HAP-1 (cell line): Measurements from ENCODE around the gene CLASP1.
A peak's percentile ranks its signal among the peaks of the same experiment; 100 is the strongest.
"Not testable (repeated sequence)": the region's sequence is repeated elsewhere in the genome, so short reads cannot be mapped to it uniquely, and the experiment has no call there.

Experiments
- DNase-seq, 2 experiments: peaks; one replicate each; pipeline ENCODE4 v3.0.0-alpha.2; 2016 to 2020; ENCODE audit warnings: low spot score in 2 of 2
- H3K27me3 ChIP-seq: fragments of 250-450 bp; sonication (Bioruptor Pico); 2 replicates; pipeline ENCODE4 v1.5.1; 2020; ENCODE audit warnings: low read depth, mild to moderate bottlenecking, moderate library complexity
- H3K36me3 ChIP-seq: fragments of 250-450 bp; sonication (Bioruptor Pico); replicated peaks from 2 replicates; pipeline ENCODE4 v1.5.1; 2020; ENCODE audit warnings: mild to moderate bottlenecking
- H3K4me1 ChIP-seq: fragments of 250-450 bp; sonication (Bioruptor Pico); 2 replicates; pipeline ENCODE4 v1.5.1; 2020; ENCODE audit warnings: mild to moderate bottlenecking
- H3K4me3 ChIP-seq: fragments of 250-450 bp; sonication (Bioruptor Pico); 2 replicates; pipeline ENCODE4 v1.5.1; 2020; ENCODE audit warnings: mild to moderate bottlenecking, moderate library complexity
- H3K9me3 ChIP-seq: fragments of 250-450 bp; sonication (Bioruptor Pico); 2 replicates; pipeline ENCODE4 v1.5.1; 2020; ENCODE audit warnings: mild to moderate bottlenecking, moderate library complexity
- in situ Hi-C: fragments of 300-500 bp; cut with MboI; formaldehyde crosslinking; loops from 3 replicates; pipeline ENCODE4 v1.14.3; 2020; ENCODE audit warnings: low sequenced_read_pairs, inconsistent platforms, mixed read lengths

The CLASP1 gene

GRCh38 chr2:121313701-121314100, 335.6 kb downstream of the CLASP1 start:
- H3K36me3 ChIP-seq, in situ Hi-C loops, H3K4me3 ChIP-seq, H3K4me1 ChIP-seq, DNase-seq, H3K9me3 ChIP-seq: not testable (repeated sequence)
- H3K27me3 ChIP-seq = 0 out of 2 replicates have a peak, but pooled peaks cover 11% of the 10 kb centered on the region

- no peak for DNase-seq
- no peaks in the 10 kb centered on the region for H3K9me3 ChIP-seq
- no peaks in the 10 kb centered on the region for H3K4me1 ChIP-seq
- H3K4me3 ChIP-seq = no peak overlapping the region
- in situ Hi-C loops = no loop called here
- H3K27me3 ChIP-seq = peaks cover 22% of the 10 kb centered on the region; the same call in 1 of the 2 replicates
- H3K36me3 ChIP-seq = no peaks in the 10 kb centered on the region
These were observed 339.5 kb downstream of the CLASP1 start for GRCh38 chr2:121309801-121310200.

- Histone ChIP-seq H3K36me3 (no peaks in the 10 kb centered on the region), H3K4me3 (no peak overlapping the region), H3K9me3 (no peaks in the 10 kb centered on the region), H3K4me1 (no peaks in the 10 kb centered on the region), H3K27me3 (peaks cover 22% of the 10 kb centered on the region; the same call in 1 of the 2 replicates)
- in situ Hi-C loops = no loop called here
- no peak for DNase-seq
These were observed 339.9 kb downstream of the CLASP1 start for GRCh38 chr2:121309323-121309722.

GRCh38 chr2:121307048-121307447, 342.2 kb downstream of the CLASP1 start:
- no peak overlapping the region for H3K4me3 ChIP-seq
- in situ Hi-C loops = no loop called here
- peaks cover 21% of the 10 kb centered on the region; the same call in 1 of the 2 replicates for H3K27me3 ChIP-seq
- no peaks in the 10 kb centered on the region for H3K9me3 ChIP-seq
- H3K4me1 ChIP-seq = no peaks in the 10 kb centered on the region
- no peak for DNase-seq
- H3K36me3 ChIP-seq = no peaks in the 10 kb centered on the region

GRCh38 chr2:121304941-121305340, 344.3 kb downstream of the CLASP1 start:
- Histone ChIP-seq H3K27me3 (peaks cover 12% of the 10 kb centered on the region; the same call in 1 of the 2 replicates), H3K36me3 (no peaks in the 10 kb centered on the region), H3K4me3 (no peak overlapping the region), H3K9me3 (no peaks in the 10 kb centered on the region), H3K4me1 (no peaks in the 10 kb centered on the region)
- DNase-seq = no peak
- in situ Hi-C loops = no loop called here

- no peaks in the 10 kb centered on the region for H3K9me3 ChIP-seq
- H3K36me3 ChIP-seq = no peaks in the 10 kb centered on the region
- H3K27me3 ChIP-seq = peaks cover 12% of the 10 kb centered on the region; the same call in 1 of the 2 replicates
- H3K4me3 ChIP-seq = no peak overlapping the region
- in situ Hi-C loops = no loop called here
- DNase-seq = no peak
- H3K4me1 ChIP-seq = no peaks in the 10 kb centered on the region
These were observed 345.6 kb downstream of the CLASP1 start for GRCh38 chr2:121303531-121304263.

GRCh38 chr2:121301190-121301589, 348.1 kb downstream of the CLASP1 start:
- H3K9me3 ChIP-seq, H3K4me1 ChIP-seq, DNase-seq, H3K4me3 ChIP-seq, H3K36me3 ChIP-seq, in situ Hi-C loops, H3K27me3 ChIP-seq: not testable (repeated sequence)

GRCh38 chr2:121298476-121298875, 350.8 kb downstream of the CLASP1 start:
- Histone ChIP-seq H3K4me3 (no peak overlapping the region), H3K36me3 (no peaks in the 10 kb centered on the region), H3K4me1 (no peaks in the 10 kb centered on the region), H3K27me3 (no peaks in the 10 kb centered on the region), H3K9me3 (no peaks in the 10 kb centered on the region)
- in situ Hi-C loops = no loop called here
- DNase-seq = no peak

- DNase-seq, H3K4me1 ChIP-seq, H3K27me3 ChIP-seq, H3K4me3 ChIP-seq, H3K36me3 ChIP-seq, H3K9me3 ChIP-seq, in situ Hi-C loops: not testable (repeated sequence)
These were observed 351.4 kb downstream of the CLASP1 start for GRCh38 chr2:121297866-121298265.

GRCh38 chr2:121297217-121297830, 351.9 kb downstream of the CLASP1 start:
- Histone ChIP-seq H3K36me3 (no peaks in the 10 kb centered on the region), H3K9me3 (no peaks in the 10 kb centered on the region), H3K27me3 (no peaks in the 10 kb centered on the region), H3K4me1 (no peaks in the 10 kb centered on the region), H3K4me3 (no peak overlapping the region)
- DNase-seq = peak; percentile 70 to 72
- in situ Hi-C loops = no loop called here

- Histone ChIP-seq H3K4me1 (no peaks in the 10 kb centered on the region), H3K27me3 (no peaks in the 10 kb centered on the region), H3K9me3 (no peaks in the 10 kb centered on the region), H3K4me3 (no peak overlapping the region), H3K36me3 (no peaks in the 10 kb centered on the region)
- in situ Hi-C loops = no loop called here
- DNase-seq = no peak
These were observed 353.2 kb downstream of the CLASP1 start for GRCh38 chr2:121295911-121296650.

- in situ Hi-C loops = no loop called here
- H3K36me3 ChIP-seq = no peaks in the 10 kb centered on the region
- H3K9me3 ChIP-seq = no peaks in the 10 kb centered on the region
- H3K4me3 ChIP-seq = no peak overlapping the region
- no peak for DNase-seq
- no peaks in the 10 kb centered on the region for H3K4me1 ChIP-seq
- no peaks in the 10 kb centered on the region for H3K27me3 ChIP-seq
These were observed 354.1 kb downstream of the CLASP1 start for GRCh38 chr2:121294881-121295840.
